ENCODE measurements around the gene MBD2.

MBD2 gene

DNA sequence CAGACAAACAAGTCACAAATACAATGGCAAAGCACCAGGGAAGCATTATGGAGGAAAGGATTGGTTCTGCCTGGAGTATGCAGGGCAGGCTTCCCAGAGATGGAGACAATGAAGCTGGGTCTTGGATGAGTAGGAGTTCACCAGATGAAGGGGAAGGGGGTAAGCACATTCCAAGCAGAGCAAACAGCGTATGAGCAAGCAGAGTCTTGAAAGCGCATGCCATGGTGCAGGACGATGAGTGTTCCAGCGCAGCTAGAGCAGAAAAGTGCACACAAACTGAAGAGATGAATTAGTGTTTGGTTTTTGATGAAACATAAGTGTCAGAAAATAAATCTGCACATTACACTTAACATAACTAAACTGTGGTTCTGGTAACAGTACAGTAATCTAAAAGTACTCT, 21.6 kb downstream of the MBD2 start:
- no peak for DNase-seq (ENCODE audit: low read depth)

DNA sequence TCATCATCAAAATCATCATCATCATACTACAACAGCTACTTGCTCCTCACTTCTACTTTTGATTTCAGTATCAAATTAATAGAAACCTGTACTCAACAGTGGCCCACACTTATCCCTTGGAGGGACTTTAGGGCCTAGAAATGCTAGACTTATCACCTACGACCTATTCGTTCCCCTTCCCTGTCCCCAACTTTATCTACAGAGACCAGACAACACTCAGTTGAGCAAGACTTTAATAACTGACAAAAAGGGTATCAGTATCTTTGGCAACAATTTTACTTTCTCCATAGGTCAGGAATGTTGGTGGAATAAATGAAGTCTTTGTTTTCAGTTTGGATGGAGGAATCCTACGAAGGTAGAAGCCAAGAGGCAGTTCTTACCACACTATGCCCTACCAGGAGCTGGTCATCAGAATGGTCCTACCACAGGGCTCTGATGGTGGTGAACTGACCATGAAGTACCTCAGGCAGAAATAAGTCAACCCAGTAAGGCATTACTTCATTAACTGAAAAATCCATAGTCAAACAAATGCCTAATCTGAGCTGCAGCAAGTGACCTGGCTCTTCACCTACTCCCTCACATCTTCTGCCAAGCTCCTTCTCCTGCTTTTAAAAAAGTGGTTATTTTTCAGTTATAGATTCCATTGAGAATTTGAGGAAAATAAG, 26.6 kb downstream of the MBD2 start:
- DNase-seq (ENCODE audit: low read depth) = no peak

DNA sequence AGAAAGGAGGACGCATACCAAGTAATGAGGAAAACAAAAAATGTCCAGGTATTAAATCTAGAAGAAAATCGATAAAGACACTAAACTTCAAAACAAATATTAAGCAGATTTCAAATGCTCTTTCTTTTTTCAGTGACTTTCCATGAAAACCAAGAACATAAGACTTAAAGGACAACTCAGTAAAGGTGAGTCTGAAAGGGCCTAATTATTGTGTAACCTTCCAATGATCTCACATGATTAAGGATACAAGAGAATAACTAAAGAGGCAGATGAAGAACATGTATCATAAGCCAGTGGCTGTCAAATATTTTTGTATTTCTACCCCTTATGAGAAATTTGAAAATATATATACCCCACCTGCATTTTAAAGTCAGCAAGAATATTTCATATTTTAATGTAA, 30.7 kb downstream of the MBD2 start:
- no peak for DNase-seq (ENCODE audit: low read depth)

DNA sequence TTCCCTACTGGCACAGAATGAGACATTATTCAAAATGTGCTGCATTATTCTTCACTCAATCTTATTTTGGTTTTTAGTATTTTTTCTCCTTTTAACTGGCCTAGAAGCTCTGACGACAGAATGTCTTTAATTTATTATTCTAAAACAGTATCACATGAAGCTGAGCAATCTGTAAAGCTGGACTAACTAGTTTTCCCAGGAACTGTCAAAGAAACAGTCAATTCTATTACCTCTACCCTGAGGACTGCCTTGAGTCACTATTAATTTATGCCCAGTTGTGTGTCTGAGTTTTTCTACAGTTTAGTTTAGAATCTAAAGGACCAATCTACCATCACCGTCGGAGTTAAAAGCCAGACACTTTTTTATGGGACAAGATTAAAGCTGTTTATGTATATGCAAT, 31.6 kb downstream of the MBD2 start:
- DNase-seq (ENCODE audit: low read depth) = no peak

DNA sequence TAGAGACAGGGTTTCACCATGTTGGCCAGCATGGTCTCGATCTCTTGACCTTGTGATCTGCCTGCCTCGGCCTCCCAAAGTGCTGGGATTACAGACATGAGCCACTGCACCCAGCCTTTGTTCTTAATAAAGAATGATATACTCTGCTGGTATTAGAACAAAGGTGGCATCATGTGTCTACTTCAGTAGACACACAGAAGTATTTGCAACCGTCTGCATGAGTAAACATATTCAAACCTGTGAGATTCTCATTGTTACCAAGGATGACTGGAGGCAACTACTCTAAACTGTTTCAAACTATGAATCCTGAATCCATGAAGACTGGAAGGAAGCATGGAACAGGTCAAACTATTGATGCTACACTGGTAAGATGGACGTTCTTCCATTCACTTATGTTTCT, 32.1 kb downstream of the MBD2 start:
- no peak for DNase-seq (ENCODE audit: low read depth)

DNA sequence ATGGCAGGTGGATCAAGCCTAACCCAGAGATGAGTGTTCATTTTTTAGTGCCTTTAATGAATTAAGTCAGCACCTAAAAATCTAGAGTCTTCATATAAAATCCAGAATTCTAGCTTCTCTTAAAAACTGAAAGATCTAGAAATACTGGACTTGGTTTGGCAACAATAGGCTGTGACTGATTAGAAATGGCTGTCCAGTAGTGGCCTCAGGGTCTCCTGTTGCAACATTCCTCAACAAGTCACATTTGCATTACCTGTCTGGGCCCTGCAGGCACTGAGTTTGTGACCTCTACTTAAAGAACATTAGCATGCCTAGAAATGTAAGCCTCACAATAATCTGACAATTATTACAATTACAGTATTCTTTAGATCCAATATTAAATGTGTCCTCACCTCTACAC, 33.1 kb downstream of the MBD2 start:
- DNase-seq (ENCODE audit: low read depth) = no peak

DNA sequence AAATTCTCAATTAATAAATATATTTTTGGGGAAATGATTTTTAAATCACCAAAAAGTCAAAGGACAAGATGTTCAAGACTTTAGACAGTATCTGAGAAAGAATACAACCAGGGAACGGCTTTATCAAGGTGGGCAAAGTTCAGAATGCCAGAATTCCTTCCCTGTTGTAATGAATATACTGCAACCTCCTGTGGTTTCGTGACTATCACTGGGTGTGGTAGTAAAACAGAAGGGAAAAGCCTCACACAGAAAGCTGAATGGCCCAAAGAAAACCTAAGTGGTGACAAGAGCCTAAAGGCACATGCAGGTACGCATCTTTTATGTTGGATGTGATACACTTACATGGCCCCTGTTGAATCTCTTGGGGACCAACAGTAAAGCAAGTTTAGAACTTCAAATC, 37.1 kb downstream of the MBD2 start:
- DNase-seq (ENCODE audit: low read depth) = no peak

DNA sequence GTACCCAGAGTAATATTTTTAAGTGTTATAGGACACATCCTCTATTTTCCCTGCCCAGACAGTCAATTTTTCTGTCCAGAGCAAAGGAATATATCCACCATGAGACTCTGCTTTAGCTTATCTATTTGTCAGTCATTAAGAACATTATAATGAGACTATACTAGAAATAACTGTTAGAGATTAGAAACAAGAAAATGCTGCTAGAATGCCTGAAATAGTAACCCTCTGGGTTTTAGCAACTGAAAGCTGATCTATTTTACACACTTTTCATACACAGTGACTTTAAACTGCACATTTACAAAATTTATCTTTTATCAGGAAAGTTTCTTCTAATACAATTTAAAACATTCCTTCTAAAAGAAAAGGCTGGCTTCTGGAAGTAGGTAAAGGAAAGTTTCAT, 39.6 kb downstream of the MBD2 start:
- no peak for DNase-seq (ENCODE audit: low read depth)

DNA sequence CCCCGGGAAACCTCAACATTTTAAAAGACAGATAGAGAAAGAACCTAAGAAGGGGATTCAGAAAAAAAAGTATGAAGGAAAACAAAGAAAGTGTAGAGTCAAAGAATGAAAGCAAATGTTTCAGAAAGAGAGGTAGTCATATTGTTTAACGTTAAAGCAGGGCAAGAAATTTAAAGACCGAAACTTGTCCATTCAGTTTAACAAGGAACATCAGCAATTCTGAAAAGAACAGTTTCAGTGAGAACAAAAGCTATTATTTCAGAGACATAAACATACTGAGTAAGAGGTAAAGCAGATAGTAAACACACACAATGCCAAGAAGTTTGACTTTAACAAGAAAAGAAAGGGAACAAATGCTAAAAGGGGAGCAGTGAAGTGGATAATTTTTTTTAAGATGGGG, 41.1 kb downstream of the MBD2 start:
- no peak for DNase-seq (ENCODE audit: low read depth)

DNA sequence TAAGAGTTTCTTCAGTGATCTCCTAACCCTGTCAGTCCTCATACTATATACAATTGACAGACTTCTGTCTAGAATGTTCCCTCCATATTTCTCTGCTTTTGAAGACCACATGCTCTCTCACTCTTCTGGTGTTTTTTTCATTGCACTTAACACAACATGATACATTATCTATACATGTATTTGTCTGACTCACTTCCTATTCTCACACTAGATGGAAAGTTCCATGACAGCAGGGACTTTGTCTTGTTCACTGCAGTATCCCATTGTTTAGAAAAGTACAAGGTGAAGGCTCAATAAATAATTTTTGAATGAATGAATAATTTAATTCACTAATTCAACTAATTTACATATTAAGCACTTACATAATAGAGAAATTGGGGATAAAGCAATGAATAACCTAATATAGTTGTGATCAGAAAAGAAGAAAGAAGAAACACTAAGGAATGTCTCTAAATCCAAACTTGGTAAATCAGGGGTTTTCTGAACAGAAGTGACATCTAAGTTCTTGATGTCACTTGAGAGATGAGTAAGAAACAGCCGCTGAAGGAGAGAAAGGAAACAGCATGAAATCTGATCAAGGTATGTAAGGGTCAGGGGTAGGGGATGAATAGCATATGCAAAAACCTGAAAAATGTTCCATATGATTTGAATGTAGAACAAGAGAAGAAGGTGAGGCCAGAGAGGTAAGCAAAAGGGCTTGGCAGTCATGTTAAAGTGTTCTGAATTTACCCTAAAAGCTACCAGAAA, 42.4 kb downstream of the MBD2 start:
- DNase-seq (ENCODE audit: low read depth) = no peak

DNA sequence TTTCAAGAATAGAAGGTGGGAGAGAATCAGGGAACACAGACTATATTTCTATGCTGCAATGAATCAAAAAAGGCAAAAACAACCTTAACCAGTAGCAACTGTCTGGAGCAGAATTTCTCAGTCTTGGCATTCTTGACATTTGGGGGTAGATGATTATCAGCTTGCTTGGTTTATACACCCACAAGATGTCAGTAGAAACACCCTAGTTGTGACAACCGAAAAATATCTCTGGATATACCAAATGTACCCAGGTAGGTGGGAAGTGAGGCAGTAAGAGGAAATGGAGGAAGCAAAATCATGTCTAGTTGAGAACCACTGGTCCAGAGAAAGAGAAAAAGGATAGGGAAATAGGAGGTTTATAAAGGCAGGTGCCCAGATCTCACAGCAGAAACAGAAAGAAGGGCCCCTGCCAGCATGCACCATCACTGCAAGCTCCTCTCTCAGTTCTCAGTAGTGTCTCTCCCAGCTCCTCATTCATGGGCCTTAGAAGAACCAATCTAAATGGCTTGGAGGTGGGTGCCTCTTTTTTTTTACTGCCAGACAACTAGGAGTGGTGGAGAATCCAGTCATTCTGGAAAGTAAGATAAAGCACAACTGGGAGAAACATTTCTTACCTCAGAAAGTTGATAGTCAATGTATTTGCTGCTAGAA, 50.4 kb downstream of the MBD2 start:
- no peak for DNase-seq (ENCODE audit: low read depth)

DNA sequence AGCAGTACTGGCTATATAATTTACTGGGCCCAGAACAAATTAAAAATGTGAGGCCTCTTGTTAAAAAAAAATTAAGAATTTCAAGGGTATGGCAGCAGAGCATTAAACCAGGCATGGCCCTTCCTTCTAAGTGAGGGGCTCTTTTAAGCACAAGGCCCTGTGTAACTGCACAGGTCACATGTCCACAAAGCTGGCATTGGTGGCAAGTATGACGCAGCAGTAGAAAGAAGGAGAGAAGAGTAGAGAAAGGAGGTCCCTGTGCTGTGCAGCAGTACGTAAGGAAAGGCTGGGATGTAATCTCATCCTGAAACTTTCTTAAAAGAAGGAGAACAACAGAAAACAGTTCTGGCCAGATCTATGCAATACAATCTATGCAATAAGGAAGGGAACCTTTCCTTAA, 51.2 kb downstream of the MBD2 start:
- no peak for DNase-seq (ENCODE audit: low read depth)

DNA sequence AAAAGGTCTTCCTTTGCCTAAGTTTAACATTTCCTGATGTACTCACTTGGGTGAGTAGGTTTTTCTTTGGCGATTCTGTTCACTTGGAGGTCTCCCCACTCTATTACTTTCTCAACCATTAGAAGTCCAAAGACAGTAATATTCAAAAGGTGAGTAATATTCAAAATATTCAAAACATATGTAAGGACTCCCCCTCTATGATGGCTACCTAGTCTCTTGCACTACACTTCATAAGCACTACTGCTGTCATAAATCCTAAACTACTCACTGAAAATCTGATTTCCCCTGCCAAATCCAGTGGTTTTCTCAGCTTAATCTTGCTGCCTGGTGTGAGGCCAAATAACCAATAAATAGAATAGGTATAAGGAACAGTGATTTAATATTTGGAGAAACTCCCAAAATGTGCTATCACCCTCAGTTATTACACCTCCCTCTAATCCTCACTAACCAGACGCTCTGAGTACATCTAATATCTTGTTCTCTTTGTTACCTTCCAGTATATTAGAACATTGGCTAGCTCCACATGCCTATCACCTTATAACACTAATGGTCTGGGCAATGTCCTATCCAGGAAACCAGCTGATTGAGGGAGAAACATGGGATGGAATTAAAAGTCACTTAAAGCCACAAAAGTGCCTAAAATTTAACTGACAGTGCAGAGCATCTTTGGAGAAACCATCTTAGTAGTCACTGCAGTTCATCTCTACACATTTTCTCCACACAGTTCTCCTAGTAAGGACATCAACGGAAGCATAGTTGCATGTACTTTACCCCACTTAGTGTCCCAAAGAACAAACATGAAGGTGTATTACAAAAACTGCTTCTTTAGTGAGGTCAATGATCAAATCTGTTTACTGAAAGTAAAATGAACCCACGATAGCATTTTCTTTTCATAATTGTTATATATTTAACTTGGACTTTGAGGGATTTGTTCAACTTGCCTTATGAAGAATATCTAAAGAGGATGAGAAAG, 54.8 kb downstream of the MBD2 start:
- DNase-seq (ENCODE audit: low read depth) = no peak

DNA sequence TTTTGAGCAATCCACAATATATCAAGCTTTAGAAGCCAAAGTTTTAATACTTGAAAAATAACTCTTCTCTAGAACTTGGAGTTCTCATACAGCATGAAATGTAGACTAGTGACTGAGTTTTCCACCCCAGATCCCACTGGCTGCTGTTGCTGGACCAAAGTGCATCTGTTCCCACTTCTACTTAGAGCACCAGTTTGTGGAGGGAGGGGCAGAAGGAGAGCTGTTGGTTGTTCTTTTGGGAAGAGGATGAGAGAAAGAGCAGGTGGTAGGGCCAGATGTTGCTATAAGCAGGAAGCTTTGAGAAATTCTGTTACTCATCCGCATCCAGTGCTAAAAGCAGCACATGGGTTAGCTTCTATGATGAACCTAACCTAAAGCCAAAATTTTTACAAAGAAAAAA, 59.0 kb downstream of the MBD2 start:
- DNase-seq (ENCODE audit: low read depth) = no peak

DNA sequence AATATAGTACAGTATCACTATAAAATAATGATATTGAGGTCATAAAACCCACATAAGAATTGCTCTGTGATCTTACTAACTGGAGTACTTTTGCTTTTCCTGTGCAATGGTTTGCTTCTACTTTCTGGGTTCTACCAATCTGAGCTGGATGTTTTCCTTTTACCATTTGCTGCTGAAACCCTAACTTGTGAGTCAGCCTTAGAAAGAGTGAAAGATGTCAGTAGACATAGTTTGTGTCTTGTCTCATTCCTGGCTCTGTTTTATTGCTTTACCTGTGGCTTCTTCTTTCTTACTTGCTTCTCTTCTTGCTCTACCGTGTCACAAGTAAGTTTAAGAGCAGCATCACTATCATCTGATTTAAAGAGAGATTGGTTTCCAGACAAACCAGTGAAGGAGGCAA, 61.0 kb downstream of the MBD2 start:
- no peak for DNase-seq (ENCODE audit: low read depth)

DNA sequence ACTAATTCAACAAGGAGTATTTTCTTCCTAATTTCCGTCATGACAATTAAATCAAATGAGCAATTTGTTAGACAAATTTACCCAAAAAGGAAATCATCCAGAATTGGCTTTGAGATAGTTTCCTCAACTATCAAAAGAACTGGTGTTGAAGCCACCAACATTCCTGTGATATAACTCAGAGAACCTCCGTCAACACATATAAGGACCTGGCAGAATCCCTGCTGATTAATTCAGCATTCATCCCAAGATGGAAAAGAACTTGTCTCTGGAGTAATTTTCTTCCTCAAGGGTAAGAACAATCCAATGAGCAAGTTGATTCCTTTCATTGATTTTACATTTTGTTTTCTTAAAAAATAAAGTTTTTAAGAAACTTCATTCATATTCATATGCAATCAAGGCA, 62.0 kb downstream of the MBD2 start:
- DNase-seq (ENCODE audit: low read depth) = no peak

DNA sequence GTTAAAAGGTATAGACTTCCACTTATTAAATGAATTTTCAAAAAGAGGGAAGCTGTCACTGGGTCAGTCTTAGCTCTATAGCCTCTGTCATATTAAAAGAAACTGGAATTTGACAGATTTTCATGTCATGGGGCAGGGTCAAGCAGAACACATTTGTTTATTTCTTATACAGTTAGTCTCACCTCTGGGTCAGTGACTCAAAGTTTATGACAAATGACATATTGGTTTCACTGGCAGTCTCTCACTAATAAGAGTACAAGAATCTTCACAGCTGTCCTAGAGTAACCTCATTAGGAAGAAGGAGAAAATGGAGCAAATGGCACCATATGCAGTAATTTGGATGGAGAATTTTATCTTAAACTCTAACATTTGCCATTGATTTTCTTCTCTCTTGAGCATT, 63.2 kb downstream of the MBD2 start:
- no peak for DNase-seq (ENCODE audit: low read depth)

DNA sequence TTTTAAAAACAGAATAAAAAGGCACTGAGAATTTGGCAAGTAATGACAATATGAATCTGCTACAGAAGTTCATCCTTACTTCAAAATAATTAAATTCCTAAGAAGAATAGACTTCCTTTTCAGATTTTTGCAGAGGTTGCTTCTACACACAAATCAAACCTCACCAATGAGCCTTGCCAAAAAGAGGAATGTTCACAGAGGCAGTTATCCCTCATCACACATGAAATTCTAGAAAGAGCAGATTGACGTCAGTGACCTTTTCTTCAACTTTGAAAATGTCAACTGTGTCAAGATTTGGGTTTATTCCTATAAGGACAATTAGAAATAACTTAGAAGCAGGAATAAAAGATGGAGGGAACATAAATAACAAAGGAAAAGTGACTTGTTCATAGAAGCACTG, 64.6 kb downstream of the MBD2 start:
- DNase-seq (ENCODE audit: low read depth) = no peak

DNA sequence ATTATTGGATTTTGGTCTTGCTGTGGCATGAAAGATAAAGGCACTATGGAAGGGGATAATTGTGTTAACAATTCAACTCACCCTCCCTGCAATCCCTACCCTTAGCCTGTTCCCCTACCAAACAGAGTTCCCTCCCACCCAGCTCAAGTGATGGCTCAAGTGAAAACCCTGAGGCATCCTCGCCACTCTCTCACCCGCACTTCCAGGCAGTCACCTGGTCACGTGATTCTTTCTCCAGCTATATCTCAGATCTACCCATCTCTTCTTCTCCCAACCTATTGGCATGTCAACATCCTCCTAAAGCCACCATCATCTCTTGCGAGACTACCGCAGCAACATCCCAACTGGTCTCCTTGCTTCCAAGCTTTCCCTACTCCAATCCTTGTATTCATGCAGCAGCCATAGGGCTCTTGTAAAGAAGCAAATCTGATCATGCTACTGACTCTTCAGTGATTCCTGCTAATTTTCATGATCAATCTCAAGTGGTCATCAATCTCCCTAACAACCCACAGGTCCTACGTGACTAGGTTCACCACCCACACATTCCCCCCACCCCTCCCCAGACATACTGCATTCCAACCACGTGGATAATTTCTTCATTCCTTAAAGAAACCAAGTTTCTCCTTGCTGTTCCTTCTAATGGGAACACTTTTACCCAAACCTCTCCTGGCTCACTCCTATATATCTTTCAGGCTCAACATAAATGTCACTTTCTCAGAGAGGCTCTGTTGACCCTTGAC, 66.7 kb downstream of the MBD2 start:
- DNase-seq (ENCODE audit: low read depth) = no peak

DNA sequence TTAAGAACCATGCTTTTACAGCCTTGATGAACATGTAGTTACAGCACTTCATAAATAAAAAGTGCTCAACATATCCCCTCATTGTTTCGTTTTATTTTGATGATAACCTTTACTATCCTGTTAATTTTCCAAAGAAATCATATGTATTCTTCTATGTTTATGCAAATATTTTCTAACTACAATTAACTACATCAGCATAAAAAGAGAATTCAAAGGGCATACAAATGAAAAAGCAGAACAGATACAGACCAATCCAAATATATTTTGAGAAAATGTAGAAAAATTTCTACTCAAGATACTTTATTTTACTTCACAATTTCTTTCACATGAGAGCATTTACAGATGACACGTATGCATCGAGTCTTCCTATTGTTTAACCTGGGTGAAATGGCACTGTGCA, 69.1 kb downstream of the MBD2 start:
- DNase-seq (ENCODE audit: low read depth) = no peak

DNA sequence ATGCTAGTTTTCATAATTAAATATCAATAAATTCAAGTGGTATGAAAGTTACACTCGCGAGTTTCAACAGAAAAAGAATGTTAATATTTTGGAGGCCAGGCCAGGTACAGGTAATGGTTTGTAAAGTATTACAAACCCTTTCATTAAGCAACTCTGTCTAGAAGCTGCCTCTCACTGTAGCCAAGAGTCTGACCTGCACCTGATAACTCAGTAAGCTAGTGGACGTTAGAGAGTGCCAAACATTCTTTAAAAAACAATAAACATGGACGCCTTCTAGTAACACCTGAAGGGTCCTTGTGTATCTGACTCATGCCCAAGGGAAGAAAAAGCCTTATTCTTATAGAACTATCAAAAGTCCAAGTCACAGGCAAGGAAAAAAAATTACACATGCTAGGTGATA, 70.2 kb downstream of the MBD2 start:
- no peak for DNase-seq (ENCODE audit: low read depth)

DNA sequence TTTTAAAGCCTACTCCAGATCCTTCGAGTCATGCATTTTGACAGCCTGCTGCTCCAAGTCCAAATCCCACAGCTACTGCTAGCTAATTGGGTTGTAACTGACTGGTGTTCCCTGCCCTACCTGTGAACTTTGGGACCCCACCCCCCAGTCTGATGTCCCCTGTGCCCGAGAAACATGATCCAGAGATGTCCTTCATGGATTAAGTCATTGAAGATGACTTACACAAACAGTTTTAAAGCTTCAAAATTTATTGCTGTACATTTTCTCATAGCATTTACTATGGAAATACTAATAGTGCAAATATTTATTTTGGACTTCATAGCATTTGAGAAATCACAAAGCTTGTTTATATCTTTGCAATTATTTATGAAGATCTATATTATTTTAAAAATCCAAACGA, 73.1 kb downstream of the MBD2 start:
- DNase-seq (ENCODE audit: low read depth) = no peak

Data from stimulated activated CD8-positive, alpha-beta memory T cell treated with anti-CD3 and anti-CD28 coated beads, Interleukin-15, amount 100 ng/mL, for 1 hour (primary cell).